GM12878 (cell line): ENCODE results near the gene C11orf91. TPM values are rescaled to one million over a fixed set of nuclear protein-coding genes. Genes with fewer than 3 reads are reported as not detected.
A peak's percentile ranks its signal among the peaks of the same experiment; 100 is the strongest.

Source experiments
- CREM ChIP-seq: IDR thresholded peaks from 2 replicates; pipeline ENCODE4 v1.6.1; 2014; ENCODE audit warnings: antibody characterized with exemption, low read depth
- EGR1 ChIP-seq, 2 experiments: IDR thresholded peaks; 1 replicate in 1 of 2; 2 replicates in 1 of 2; pipeline ENCODE4 v1.6.1; 2011 to 2012; ENCODE audit warnings: low read depth in 2 of 2, low read length in 2 of 2, borderline replicate concordance in 1 of 2, mild to moderate bottlenecking in 1 of 2, moderate library complexity in 1 of 2
- GATAD2B ChIP-seq: fragments of 450-650 bp; conservative IDR thresholded peaks from 2 replicates; pipeline ENCODE4 v1.6.1; 2017; ENCODE audit warnings: low read depth, mild to moderate bottlenecking, moderate library complexity
- HCFC1 ChIP-seq: fragments of 150-350 bp; IDR thresholded peaks from 2 replicates; pipeline ENCODE4 v1.6.1; 2014; ENCODE audit warnings: low read length
- IKZF2 ChIP-seq, 2 experiments: fragments of 450-650 bp; IDR thresholded peaks; 2 replicates each; pipeline ENCODE4 v1.6.1; 2017; ENCODE audit warnings: mild to moderate bottlenecking in 2 of 2, moderate library complexity in 2 of 2
- IRF3 ChIP-seq: fragments of 450-650 bp; IDR thresholded peaks from 2 replicates; pipeline ENCODE4 v1.6.1; 2014; ENCODE audit warnings: mild to moderate bottlenecking
- IRF4 ChIP-seq: IDR thresholded peaks from 2 replicates; pipeline ENCODE4 v1.6.1; 2011; ENCODE audit warnings: low read depth, low read length
- JUNB ChIP-seq: IDR thresholded peaks from 2 replicates; pipeline ENCODE4 v1.6.1; 2016; ENCODE audit warnings: antibody characterized with exemption, mild to moderate bottlenecking
- MYB ChIP-seq: fragments of 150-350 bp; IDR thresholded peaks from 2 replicates; pipeline ENCODE4 v1.6.1; 2014; ENCODE audit warnings: mild to moderate bottlenecking, low read depth, low read length, borderline replicate concordance
- NR2C1 ChIP-seq: fragments of 450-650 bp; IDR thresholded peaks from 2 replicates; pipeline ENCODE4 v1.6.1; 2017; ENCODE audit warnings: antibody characterized with exemption, mild to moderate bottlenecking, moderate library complexity
- NR2C2 ChIP-seq: IDR thresholded peaks from 2 replicates; pipeline ENCODE4 v1.6.1; 2011; ENCODE audit warnings: borderline replicate concordance, low read depth; ENCODE audit not compliant: control insufficient read depth, insufficient read length
- RCOR1 ChIP-seq: conservative IDR thresholded peaks from 2 replicates; pipeline ENCODE4 v1.6.1; 2012; ENCODE audit warnings: low read depth, low read length, improper control_type of control experiment
- REST ChIP-seq: IDR thresholded peaks from 2 replicates; pipeline ENCODE4 v1.6.1; 2012; ENCODE audit warnings: mild to moderate bottlenecking, low read depth, low read length
- RUNX3 ChIP-seq: IDR thresholded peaks from 2 replicates; pipeline ENCODE4 v1.6.1; 2012; ENCODE audit warnings: low read length, inconsistent platforms
- SMAD1 ChIP-seq: fragments of 450-650 bp; IDR thresholded peaks from 2 replicates; pipeline ENCODE4 v1.6.1; 2018; ENCODE audit warnings: mild to moderate bottlenecking, low read depth; ENCODE audit not compliant: partially characterized antibody
- SMARCA5 ChIP-seq: fragments of 450-650 bp; IDR thresholded peaks from 2 replicates; pipeline ENCODE4 v1.6.1; 2017; ENCODE audit warnings: mild to moderate bottlenecking
- STAT3 ChIP-seq: IDR thresholded peaks from 2 replicates; pipeline ENCODE4 v1.6.1; 2011; ENCODE audit warnings: low read depth, low read length, improper control_type of control experiment
- SUPT20H ChIP-seq: IDR thresholded peaks from 2 replicates; pipeline ENCODE4 v1.6.1; 2011; ENCODE audit warnings: low read depth, mild to moderate bottlenecking, low read length, moderate library complexity, borderline replicate concordance; ENCODE audit not compliant: control insufficient read depth
- TCF3 ChIP-seq: IDR thresholded peaks from 2 replicates; pipeline ENCODE4 v1.6.1; 2012; ENCODE audit warnings: low read depth, mild to moderate bottlenecking, low read length, borderline replicate concordance; ENCODE audit not compliant: insufficient read depth
- USF1 ChIP-seq: IDR thresholded peaks from 2 replicates; pipeline ENCODE4 v1.6.1; 2011; ENCODE audit warnings: borderline replicate concordance, low read depth, mild to moderate bottlenecking, moderate library complexity, mixed read lengths, low read length; ENCODE audit not compliant: insufficient read depth; ENCODE audit errors: extremely low read length
- ZBTB11 ChIP-seq: fragments of 450-650 bp; formaldehyde crosslinking; IDR thresholded peaks from 2 replicates; pipeline ENCODE4 v1.5.0; 2022; ENCODE audit warnings: mild to moderate bottlenecking, missing genetic modification characterization
- ZNF622 ChIP-seq: fragments of 450-650 bp; IDR thresholded peaks from 2 replicates; pipeline ENCODE4 v1.6.1; 2017; ENCODE audit warnings: mild to moderate bottlenecking, inconsistent platforms
- polyA plus RNA-seq, 11 experiments: library from polyadenylated mRNA; depleted of rRNA in 4 of 11; unstranded in 6 of 11; stranded (reverse) in 5 of 11; fragments of >200 nt; fragmentation: Nextera tagmentation in 4 of 11; fragmentation: Illumina TruSeq in 1 of 11; extraction: Ambion mirVana in 4 of 11; extraction: Trizol in 1 of 11; gene quantifications; 1 replicate in 1 of 11; 2 replicates in 10 of 11; pipeline versions ENCODE4 v1.2.1 to v1.2.3, GENCODE V29; 2011 to 2016; ENCODE audit warnings: inconsistent platforms in 2 of 11, missing spikeins in 2 of 11, low read depth in 1 of 11
- total RNA-seq, 4 experiments: library from RNA; depleted of rRNA in 3 of 4; stranded (reverse); fragments of >200 nt in 3 of 4; fragmentation: Illumina TruSeq in 1 of 4; extraction: Trizol in 1 of 4; gene quantifications; 2 replicates each; pipeline versions ENCODE4 v1.2.1 to v1.2.3, GENCODE V29; 2013 to 2021

The C11orf91 gene
- total and polyA plus RNA-seq, 10 of the 15 experiments (the other 5 are each of a cell fraction or from before 2014, with no cell fraction given), result not detected

- TF ChIP-seq USF1 (no peak), RUNX3 (peak; percentile 86), IRF3 (no peak), EGR1 (IDR thresholded peaks at IDR 0.05; ENCODE audit: borderline replicate concordance in 1 of 2, low read depth in 2 of 2, low read length in 2 of 2) (no peak), MYB (no peak), NR2C2 (no peak), IRF4 (peak; percentile 78), REST (no peak), NR2C1 (no peak), STAT3 (no peak), GATAD2B (no peak), CREM (peak; percentile 30; the same call in 1 of the 2 replicates), JUNB (peak; percentile 76), ZNF622 (no peak), SUPT20H (no peak), SMARCA5 (no peak), TCF3 (no peak), SMAD1 (no peak), ZBTB11 (CRISPR knock-in tag) (no peak), HCFC1 (no peak), IKZF2 (IDR thresholded peaks at IDR 0.05) (peak; percentile 17 to 41; a peak in 2 of 4 replicates), RCOR1 (no peak)
Measured at GRCh38 chr11:33722590-33723234, 22.1 kb upstream of the C11orf91 start (continued).
